ENCODE data around the gene XRN1.
"Not testable (repeated sequence)": the region's sequence is repeated elsewhere in the genome, so short reads cannot be mapped to it uniquely, and the experiment has no call there.

XRN1 gene

GRCh38 chr3:142439499-142440220 is 8.2 kb downstream of the XRN1 start:
- DNase-seq, result not testable (repeated sequence)

GRCh38 chr3:142438096-142438495 is 9.7 kb downstream of the XRN1 start:
- not testable (repeated sequence) for DNase-seq

GRCh38 chr3:142436951-142437585 is 10.8 kb downstream of the XRN1 start:
- no peak for DNase-seq

- no peak for DNase-seq
These were observed 13.3 kb downstream of the XRN1 start for GRCh38 chr3:142434503-142434902.

- no peak for DNase-seq
These were observed 14.7 kb downstream of the XRN1 start for GRCh38 chr3:142433110-142433509.

- DNase-seq, result no peak
These were observed 18.3 kb downstream of the XRN1 start for GRCh38 chr3:142429582-142429981.

- no peak for DNase-seq
These were observed 23.1 kb downstream of the XRN1 start for GRCh38 chr3:142424754-142425153.

GRCh38 chr3:142418926-142419592 is 28.8 kb downstream of the XRN1 start:
- no peak for DNase-seq

- DNase-seq, result no peak
These were observed 30.5 kb downstream of the XRN1 start for GRCh38 chr3:142417302-142417701.

GRCh38 chr3:142400537-142400936 is 47.3 kb downstream of the XRN1 start:
- DNase-seq, result not testable (repeated sequence)

- DNase-seq, result no peak
These were observed 52.8 kb downstream of the XRN1 start for GRCh38 chr3:142394921-142395622.

GRCh38 chr3:142385078-142385477 is 62.8 kb downstream of the XRN1 start:
- DNase-seq, result no peak

- no peak for DNase-seq
These were observed 73.2 kb downstream of the XRN1 start for GRCh38 chr3:142374687-142375086.

GRCh38 chr3:142369576-142369975 is 78.3 kb downstream of the XRN1 start:
- not testable (repeated sequence) for DNase-seq

- DNase-seq, result no peak
These were observed 81.4 kb downstream of the XRN1 start for GRCh38 chr3:142366434-142366833.

GRCh38 chr3:142363936-142364467 is 83.8 kb downstream of the XRN1 start:
- DNase-seq, result no peak

GRCh38 chr3:142363433-142363832 is 84.4 kb downstream of the XRN1 start:
- DNase-seq, result not testable (repeated sequence)

- no peak for DNase-seq
These were observed 88.5 kb downstream of the XRN1 start for GRCh38 chr3:142359367-142359766.

- DNase-seq, result no peak
These were observed 91.0 kb downstream of the XRN1 start for GRCh38 chr3:142356818-142357217.

GRCh38 chr3:142355692-142356091 is 92.1 kb downstream of the XRN1 start:
- DNase-seq, result no peak

- no peak for DNase-seq
These were observed 93.8 kb downstream of the XRN1 start for GRCh38 chr3:142354076-142354475.

- no peak for DNase-seq
These were observed 94.3 kb downstream of the XRN1 start for GRCh38 chr3:142353571-142353970.
